SK-N-MC (cell line): ENCODE data around the gene GPRASP3.
A peak's percentile ranks its signal among the peaks of the same experiment; 100 is the strongest.
"Not testable (repeated sequence)": the region's sequence is repeated elsewhere in the genome, so short reads cannot be mapped to it uniquely, and the experiment has no call there.

Source experiments
- DNase-seq: peaks from one replicate; pipeline ENCODE4 v3.0.0-alpha.2; 2011; ENCODE audit warnings: low read depth, low spot score
- H3K27ac ChIP-seq: fragments of 200-600 bp; sonication (generic); 2 replicates; pipeline ENCODE4 v1.5.1; 2016; ENCODE audit warnings: mixed run types
- H3K36me3 ChIP-seq: fragments of 200-600 bp; sonication (generic); 2 replicates; pipeline ENCODE4 v1.6.1; 2017; ENCODE audit warnings: antibody characterized with exemption, low read length, mixed read lengths; ENCODE audit not compliant: insufficient read depth
- H3K4me3 ChIP-seq: fragments of 200-600 bp; sonication (generic); 2 replicates; pipeline ENCODE4 v1.5.1; 2016
- H3K9ac ChIP-seq: fragments of 200-600 bp; sonication (generic); 2 replicates; pipeline ENCODE4 v1.8.0; 2017; ENCODE audit warnings: mixed run types, mixed read lengths; ENCODE audit not compliant: insufficient read length
- H3K9me3 ChIP-seq: fragments of 200-600 bp; sonication (generic); 2 replicates; pipeline ENCODE4 v1.6.1; 2017; ENCODE audit warnings: low read depth, mild to moderate bottlenecking, antibody characterized with exemption, low read length, moderate library complexity, mixed read lengths
- EZH2 ChIP-seq: fragments of 200-600 bp; sonication (generic); IDR thresholded peaks from one replicate; pipeline ENCODE4 v1.6.1; 2017; ENCODE audit warnings: antibody characterized with exemption
- FOXP2 ChIP-seq: optimal IDR thresholded peaks from 2 replicates; pipeline ENCODE3; 2011; ENCODE audit warnings: mild to moderate bottlenecking, moderate library complexity; ENCODE audit not compliant: insufficient read depth; ENCODE audit errors: extremely low read length, control extremely low read depth
- POLR2AphosphoS5 ChIP-seq: IDR thresholded peaks from 2 replicates; pipeline ENCODE4 v1.6.1; 2012; ENCODE audit warnings: mild to moderate bottlenecking, low read depth, low read length, borderline replicate concordance

The GPRASP3 gene

GRCh38 chrX:102720237-102721168 lies at the start of gene GPRASP3:
TSS of gene GPRASP3 (plus strand) at chrX:102720743. CDS start at chrX:102748996, 28,253 bp downstream.
- Histone ChIP-seq H3K9ac (peak within 1 kb of the TSS; percentile 83), H3K9me3 (no peaks in the 10 kb centered on the region), H3K36me3 (no peaks in the 10 kb centered on the region), H3K27ac (no peak within 1 kb of the TSS), H3K4me3 (peak within 1 kb of the TSS; percentile 77)
- TF ChIP-seq EZH2 (no peak), FOXP2 (no peak), POLR2AphosphoS5 (peak; percentile 56; the same call in 1 of the 2 replicates)
- no peak for DNase-seq

GRCh38 chrX:102672856-102673255 lies 47.7 kb upstream of the GPRASP3 start:
- no peaks in the 10 kb centered on the region for H3K9me3 ChIP-seq
- H3K36me3 ChIP-seq: no peaks in the 10 kb centered on the region
- no peak for TF ChIP-seq POLR2AphosphoS5
- TF ChIP-seq FOXP2: no peak
- no peak for TF ChIP-seq EZH2
- DNase-seq: no peak
- no peak overlapping the region for H3K27ac ChIP-seq
- no peak overlapping the region for H3K9ac ChIP-seq
- H3K4me3 ChIP-seq: no peak overlapping the region

DNA sequence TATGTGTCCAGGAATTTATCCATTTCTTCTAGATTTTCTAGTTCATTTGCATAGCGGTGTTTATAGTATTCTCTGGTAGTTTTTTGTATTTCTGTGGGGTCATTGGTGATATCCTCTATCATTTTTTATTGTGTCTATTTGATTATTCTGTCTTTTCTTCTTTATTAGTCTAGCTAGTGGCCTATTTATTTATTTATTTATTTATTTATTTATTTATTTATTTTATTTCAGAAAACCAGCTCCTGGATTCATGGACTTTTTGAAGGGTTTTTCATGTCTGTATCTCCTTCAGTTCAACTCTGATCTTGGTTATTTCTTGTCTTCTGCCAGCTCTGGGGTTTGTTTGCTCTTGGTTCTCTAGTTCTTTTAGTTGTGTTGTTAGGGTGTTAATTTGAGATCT lies 43.1 kb upstream of the GPRASP3 start:
- DNase-seq, H3K9ac ChIP-seq, H3K9me3 ChIP-seq, H3K4me3 ChIP-seq, H3K27ac ChIP-seq, H3K36me3 ChIP-seq: not testable (repeated sequence)

GRCh38 chrX:102684772-102685520 lies 35.6 kb upstream of the GPRASP3 start:
- TF ChIP-seq EZH2 (no peak), POLR2AphosphoS5 (no peak), FOXP2 (no peak)
- Histone ChIP-seq H3K27ac (no peak overlapping the region), H3K36me3 (no peaks in the 10 kb centered on the region), H3K9ac (no peak overlapping the region), H3K4me3 (no peak overlapping the region), H3K9me3 (no peaks in the 10 kb centered on the region)
- DNase-seq: no peak

GRCh38 chrX:102694749-102695148 lies 25.8 kb upstream of the GPRASP3 start:
- Histone ChIP-seq H3K9me3 (no peaks in the 10 kb centered on the region), H3K27ac (no peak overlapping the region), H3K36me3 (no peaks in the 10 kb centered on the region), H3K4me3 (no peak overlapping the region), H3K9ac (no peak overlapping the region)
- TF ChIP-seq EZH2: no peak
- TF ChIP-seq POLR2AphosphoS5: no peak
- TF ChIP-seq FOXP2: no peak
- DNase-seq: no peak

DNA sequence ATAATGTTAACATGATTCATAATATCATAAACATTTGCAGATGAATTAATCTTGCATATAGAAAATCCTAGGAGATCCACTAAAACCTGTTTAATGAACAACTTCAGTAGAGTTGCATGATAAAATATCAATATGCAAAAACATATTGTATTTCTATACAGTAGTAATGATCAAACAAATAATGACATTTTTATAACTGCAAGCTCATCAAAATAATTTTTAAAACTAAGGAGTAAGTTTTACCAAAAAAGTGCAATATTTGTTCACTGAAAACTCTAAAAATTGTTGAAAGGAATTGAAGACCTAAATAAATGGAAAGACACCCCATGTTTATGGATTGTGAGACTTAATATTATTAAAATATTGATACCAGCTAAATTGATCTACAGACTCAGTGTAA lies 24.2 kb upstream of the GPRASP3 start:
- no peak for DNase-seq
- Histone ChIP-seq H3K9me3 (no peaks in the 10 kb centered on the region), H3K36me3 (no peaks in the 10 kb centered on the region), H3K4me3 (no peak overlapping the region), H3K27ac (no peak overlapping the region), H3K9ac (no peak overlapping the region)
- TF ChIP-seq EZH2: no peak
- TF ChIP-seq POLR2AphosphoS5: no peak
- no peak for TF ChIP-seq FOXP2

- no peaks in the 10 kb centered on the region for H3K9me3 ChIP-seq
- DNase-seq: no peak
- H3K9ac ChIP-seq: no peak overlapping the region
- no peak overlapping the region for H3K4me3 ChIP-seq
- TF ChIP-seq POLR2AphosphoS5 (no peak), EZH2 (no peak), FOXP2 (no peak)
- no peaks in the 10 kb centered on the region for H3K36me3 ChIP-seq
- no peak overlapping the region for H3K27ac ChIP-seq
Measured at GRCh38 chrX:102697494-102697893, 23.0 kb upstream of the GPRASP3 start.

GRCh38 chrX:102708900-102709299 lies 11.6 kb upstream of the GPRASP3 start:
- Histone ChIP-seq H3K36me3 (no peaks in the 10 kb centered on the region), H3K4me3 (no peak overlapping the region), H3K9me3 (no peaks in the 10 kb centered on the region), H3K27ac (no peak overlapping the region), H3K9ac (no peak overlapping the region)
- no peak for DNase-seq
- no peak for TF ChIP-seq FOXP2
- no peak for TF ChIP-seq POLR2AphosphoS5
- no peak for TF ChIP-seq EZH2
